PC-9 (cell line): ENCODE results near the gene C1orf226. TPM values are rescaled to one million over a fixed set of nuclear protein-coding genes. Genes with fewer than 3 reads are reported as not detected.

Experiments
- BruUV-seq: library from RNA; stranded (reverse); fragments of 400-500 nt; replicated peaks from 2 replicates; lab custom pipeline; 2021; lab: Mats Ljungman, UMichigan
- CTCF ChIA-PET: fragments of 300-600 bp; sonication (Branson Sonifier 250); formaldehyde crosslinking; loops from one replicate; lab custom pipeline; 2022; ENCODE audit warnings: antibody characterized with exemption; lab: Charles Lee
- POLR2A ChIA-PET: fragments of 300-600 bp; sonication (Branson Sonifier 250); formaldehyde crosslinking; loops from one replicate; lab custom pipeline; 2022; ENCODE audit warnings: antibody characterized with exemption; ENCODE audit not compliant: unreplicated experiment; lab: Charles Lee
- DNase-seq, 2 experiments: peaks; one replicate each; pipeline versions ENCODE4 v3.0.0 to v3.0.0-alpha.2; 2015 to 2022; ENCODE audit warnings: mixed read lengths in 1 of 2
- H2AFZ ChIP-seq: fragments of 200-600 bp; sonication (generic); 2 replicates; pipeline ENCODE4 v1.8.1; 2017; ENCODE audit warnings: antibody characterized with exemption
- H3F3A ChIP-seq: fragments of 200-600 bp; sonication (generic); 2 replicates; pipeline ENCODE4 v1.8.1; 2017; ENCODE audit warnings: antibody characterized with exemption, mild to moderate bottlenecking, low read depth; ENCODE audit not compliant: insufficient read depth
- H3K27ac ChIP-seq: fragments of 200-600 bp; sonication (generic); 2 replicates; pipeline ENCODE4 v1.6.1; 2016; ENCODE audit warnings: mixed run types
- H3K27me3 ChIP-seq: fragments of 200-600 bp; sonication (generic); 2 replicates; pipeline ENCODE4 v1.6.1; 2016; ENCODE audit warnings: low read depth, mixed run types; ENCODE audit not compliant: insufficient read depth
- H3K36me3 ChIP-seq: fragments of 200-600 bp; sonication (generic); 2 replicates; pipeline ENCODE4 v1.6.1; 2016; ENCODE audit warnings: low read depth, mixed run types
- H3K4me1 ChIP-seq: fragments of 200-600 bp; sonication (generic); replicated peaks from 2 replicates; pipeline ENCODE4 v1.6.1; 2016; ENCODE audit warnings: mixed run types; ENCODE audit not compliant: insufficient read depth
- H3K4me2 ChIP-seq: fragments of 200-600 bp; sonication (generic); 2 replicates; pipeline ENCODE4 v1.6.1; 2017; ENCODE audit warnings: mixed run types
- H3K4me3 ChIP-seq: fragments of 200-600 bp; sonication (generic); 2 replicates; pipeline ENCODE4 v1.6.1; 2016; ENCODE audit warnings: mixed run types
- H3K79me2 ChIP-seq: fragments of 200-600 bp; sonication (generic); 2 replicates; pipeline ENCODE4 v1.6.1; 2017; ENCODE audit warnings: low read depth, mixed run types
- H3K9me2 ChIP-seq: fragments of 200-600 bp; sonication (generic); 2 replicates; pipeline ENCODE4 v1.8.1; 2017; ENCODE audit warnings: mild to moderate bottlenecking; ENCODE audit not compliant: insufficient read depth
- H3K9me3 ChIP-seq: fragments of 200-600 bp; sonication (generic); 2 replicates; pipeline ENCODE4 v1.8.1; 2016; ENCODE audit warnings: low read depth; ENCODE audit not compliant: insufficient read depth
- H4K20me1 ChIP-seq: fragments of 200-600 bp; sonication (generic); 2 replicates; pipeline ENCODE4 v1.8.1; 2017; ENCODE audit not compliant: insufficient read depth
- EZH2 ChIP-seq: fragments of 200-600 bp; sonication (generic); IDR thresholded peaks from 2 replicates; pipeline ENCODE4 v1.8.0; 2017; ENCODE audit warnings: antibody characterized with exemption, low read depth
- intact Hi-C: fragments of 100-400 bp; cut with micrococcal nuclease; formaldehyde crosslinking; loops from one replicate; pipeline ENCODE4 v1.10.0; 2022; ENCODE audit not compliant: unreplicated experiment
- total RNA-seq: library from RNA; stranded (reverse); gene quantifications from 2 replicates; pipeline ENCODE4 v1.2.3, GENCODE V29; 2021
- TF ChIP-seq, protein P1 (sequence below): fragments of 200-600 bp; sonication (generic); conservative IDR thresholded peaks from 2 replicates; pipeline ENCODE4 v1.6.1; 2017; ENCODE audit warnings: mixed run types, antibody characterized with exemption, mild to moderate bottlenecking, moderate library complexity

The C1orf226 gene
- total RNA-seq, 1 experiment from 2014 or later: 10.5 TPM

DNA sequence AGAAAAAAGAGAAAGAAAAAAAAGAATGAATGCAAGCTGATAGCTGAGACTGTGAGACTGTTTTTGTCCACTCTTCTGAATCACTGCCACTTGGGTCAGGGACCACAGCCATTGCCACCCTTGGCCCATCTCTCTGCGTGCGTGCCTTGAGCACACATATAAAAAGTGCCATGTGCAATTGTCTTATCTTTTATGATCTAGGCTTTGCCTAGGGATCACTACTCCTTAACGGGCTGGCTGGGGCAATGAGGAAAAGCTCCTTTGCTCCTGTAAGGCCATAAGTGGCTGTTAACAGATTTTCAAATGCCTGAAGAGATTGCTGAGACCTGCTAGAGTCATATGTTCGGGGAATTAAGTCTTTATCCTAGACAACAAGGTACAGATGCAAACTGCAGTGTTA, 13.1 kb upstream of the C1orf226 start:
- H4K20me1 ChIP-seq: peaks cover 2% of the 10 kb centered on the region; the same call in 1 of the 2 replicates
- intact Hi-C loops: no loop called here
- H3K79me2 ChIP-seq: no peaks in the 10 kb centered on the region
- H3K4me1 ChIP-seq: peaks cover 19% of the 10 kb centered on the region
- no peak overlapping the region for H2AFZ ChIP-seq
- no peaks in the 10 kb centered on the region for H3K27me3 ChIP-seq
- CTCF ChIA-PET: interaction anchor here (0.7 kb wide), 1 partner anchor 331 kb away, joined by 3 read pairs; no protein-coding TSS in a partner anchor
- no peak for DNase-seq
- no peak overlapping the region for H3K4me3 ChIP-seq
- POLR2A ChIA-PET: no interaction called here
- BruUV-seq: no TSS peak
- H3F3A ChIP-seq: peaks cover 7% of the 10 kb centered on the region; the same call in 1 of the 2 replicates
- no peaks in the 10 kb centered on the region for H3K9me2 ChIP-seq
- H3K27ac ChIP-seq: no peak overlapping the region
- H3K9me3 ChIP-seq: no peaks in the 10 kb centered on the region
- H3K4me2 ChIP-seq: no peak overlapping the region
- TF ChIP-seq, protein P1, sequence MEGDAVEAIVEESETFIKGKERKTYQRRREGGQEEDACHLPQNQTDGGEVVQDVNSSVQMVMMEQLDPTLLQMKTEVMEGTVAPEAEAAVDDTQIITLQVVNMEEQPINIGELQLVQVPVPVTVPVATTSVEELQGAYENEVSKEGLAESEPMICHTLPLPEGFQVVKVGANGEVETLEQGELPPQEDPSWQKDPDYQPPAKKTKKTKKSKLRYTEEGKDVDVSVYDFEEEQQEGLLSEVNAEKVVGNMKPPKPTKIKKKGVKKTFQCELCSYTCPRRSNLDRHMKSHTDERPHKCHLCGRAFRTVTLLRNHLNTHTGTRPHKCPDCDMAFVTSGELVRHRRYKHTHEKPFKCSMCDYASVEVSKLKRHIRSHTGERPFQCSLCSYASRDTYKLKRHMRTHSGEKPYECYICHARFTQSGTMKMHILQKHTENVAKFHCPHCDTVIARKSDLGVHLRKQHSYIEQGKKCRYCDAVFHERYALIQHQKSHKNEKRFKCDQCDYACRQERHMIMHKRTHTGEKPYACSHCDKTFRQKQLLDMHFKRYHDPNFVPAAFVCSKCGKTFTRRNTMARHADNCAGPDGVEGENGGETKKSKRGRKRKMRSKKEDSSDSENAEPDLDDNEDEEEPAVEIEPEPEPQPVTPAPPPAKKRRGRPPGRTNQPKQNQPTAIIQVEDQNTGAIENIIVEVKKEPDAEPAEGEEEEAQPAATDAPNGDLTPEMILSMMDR: no peak
- TF ChIP-seq EZH2: no peak
- no peaks in the 10 kb centered on the region for H3K36me3 ChIP-seq

DNA sequence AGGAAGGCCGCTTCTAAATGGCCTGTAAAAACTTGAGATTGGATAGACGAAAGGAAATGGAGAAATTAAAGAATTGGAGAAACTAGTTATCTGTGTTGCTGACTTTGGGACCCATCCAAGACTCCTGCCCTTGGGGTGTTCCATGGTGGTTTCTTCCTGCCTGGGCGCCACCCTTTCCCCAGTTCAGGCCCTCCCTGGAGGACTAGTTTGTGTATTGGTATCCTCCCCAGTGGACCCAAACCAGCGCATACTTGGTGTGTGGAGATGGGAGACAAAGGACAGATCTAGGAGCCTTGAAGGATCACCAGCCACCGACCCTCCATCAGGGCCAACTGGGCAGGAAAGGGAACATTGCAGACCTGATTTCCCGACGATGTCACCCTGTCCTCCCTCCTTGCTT, 12.0 kb upstream of the C1orf226 start:
- DNase-seq: no peak
- no peak overlapping the region for H3K27ac ChIP-seq
- ChIA-PET POLR2A (no interaction called here), CTCF (no interaction called here)
- no peaks in the 10 kb centered on the region for H3K36me3 ChIP-seq
- no peak overlapping the region for H2AFZ ChIP-seq
- no peaks in the 10 kb centered on the region for H3K9me2 ChIP-seq
- no peaks in the 10 kb centered on the region for H3K9me3 ChIP-seq
- H3F3A ChIP-seq: peaks cover 12% of the 10 kb centered on the region; the same call in 1 of the 2 replicates
- no peaks in the 10 kb centered on the region for H3K79me2 ChIP-seq
- TF ChIP-seq, protein P1: no peak
- no peak for TF ChIP-seq EZH2
- intact Hi-C loops: no loop called here
- BruUV-seq: no TSS peak
- H3K4me3 ChIP-seq: no peak overlapping the region
- H3K4me1 ChIP-seq: peaks cover 28% of the 10 kb centered on the region
- no peaks in the 10 kb centered on the region for H3K27me3 ChIP-seq
- peaks cover 10% of the 10 kb centered on the region; the same call in 1 of the 2 replicates for H4K20me1 ChIP-seq
- no peak overlapping the region for H3K4me2 ChIP-seq

DNA sequence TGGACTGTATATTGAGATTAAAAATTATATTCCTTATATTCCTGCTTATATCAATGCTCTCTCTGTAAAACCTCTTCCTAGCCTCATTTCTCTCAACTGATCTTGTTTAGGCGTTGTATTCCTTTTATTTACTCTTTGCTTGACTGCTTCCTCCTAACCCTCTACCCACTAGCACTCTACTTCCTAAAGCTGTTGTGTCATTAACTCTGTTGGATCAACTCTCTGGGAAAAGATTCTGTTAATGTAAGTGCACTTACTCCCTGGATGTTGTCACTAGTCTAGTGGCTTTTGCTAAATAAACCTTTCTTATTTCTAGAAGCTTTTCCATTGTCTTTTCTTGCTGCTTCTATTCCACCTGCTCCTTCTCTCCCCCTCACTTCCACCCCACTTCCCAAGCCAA, 11.4 kb upstream of the C1orf226 start:
- Histone ChIP-seq H3K79me2 (no peaks in the 10 kb centered on the region), H3K9me3 (no peaks in the 10 kb centered on the region)
- POLR2A ChIA-PET: no interaction called here

More for the DNA sequence above, 11.4 kb upstream of the C1orf226 start:
- BruUV-seq: no TSS peak
- Histone ChIP-seq H3F3A (peaks cover 12% of the 10 kb centered on the region; the same call in 1 of the 2 replicates), H3K36me3 (no peaks in the 10 kb centered on the region), H3K27ac (no peak overlapping the region), H3K27me3 (no peaks in the 10 kb centered on the region), H4K20me1 (peaks cover 11% of the 10 kb centered on the region; the same call in 1 of the 2 replicates), H3K4me2 (no peak overlapping the region), H3K9me2 (no peaks in the 10 kb centered on the region), H2AFZ (no peak overlapping the region), H3K4me1 (peaks cover 28% of the 10 kb centered on the region), H3K4me3 (no peak overlapping the region)
- CTCF ChIA-PET: no interaction called here
- DNase-seq: no peak
- TF ChIP-seq, protein P1: no peak
- no peak for TF ChIP-seq EZH2
- intact Hi-C loops: loop anchor here (5.0 kb wide), 1 partner anchor 233 kb away; no protein-coding TSS in a partner anchor
